GM20000 (cell line): Measurements from ENCODE around the gene NRARP.

Experiments used
- DNase-seq: peaks from one replicate; pipeline ENCODE4 v3.0.0; 2012; ENCODE audit warnings: low spot score
- TF ChIP-seq, protein P1 (sequence below): IDR thresholded peaks from 2 replicates; pipeline ENCODE4 v1.5.1; 2012; ENCODE audit warnings: mild to moderate bottlenecking, control low read depth; ENCODE audit errors: extremely low read depth, missing control alignments

Gene NRARP

DNA sequence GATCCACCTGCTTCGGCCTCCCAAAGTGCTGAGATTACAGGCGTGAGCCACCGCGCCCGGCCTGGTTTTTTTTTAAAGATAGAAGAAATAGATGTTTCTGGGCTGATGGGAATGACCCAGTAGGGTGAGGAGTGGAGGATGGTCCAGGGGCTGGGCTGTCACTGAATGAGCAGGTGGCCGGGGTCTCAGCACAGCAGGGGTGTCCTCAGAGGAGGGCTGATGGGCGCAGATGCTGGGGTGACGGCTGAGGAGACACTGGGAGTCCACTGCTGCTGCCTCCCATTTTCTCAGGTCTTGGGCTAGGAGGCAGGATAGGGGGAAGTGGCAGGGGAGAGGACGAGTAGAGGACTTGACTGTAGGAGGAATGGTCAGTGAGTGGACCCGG lies 26.9 kb downstream of the NRARP start:
- no peak for DNase-seq
- TF ChIP-seq, protein P1, sequence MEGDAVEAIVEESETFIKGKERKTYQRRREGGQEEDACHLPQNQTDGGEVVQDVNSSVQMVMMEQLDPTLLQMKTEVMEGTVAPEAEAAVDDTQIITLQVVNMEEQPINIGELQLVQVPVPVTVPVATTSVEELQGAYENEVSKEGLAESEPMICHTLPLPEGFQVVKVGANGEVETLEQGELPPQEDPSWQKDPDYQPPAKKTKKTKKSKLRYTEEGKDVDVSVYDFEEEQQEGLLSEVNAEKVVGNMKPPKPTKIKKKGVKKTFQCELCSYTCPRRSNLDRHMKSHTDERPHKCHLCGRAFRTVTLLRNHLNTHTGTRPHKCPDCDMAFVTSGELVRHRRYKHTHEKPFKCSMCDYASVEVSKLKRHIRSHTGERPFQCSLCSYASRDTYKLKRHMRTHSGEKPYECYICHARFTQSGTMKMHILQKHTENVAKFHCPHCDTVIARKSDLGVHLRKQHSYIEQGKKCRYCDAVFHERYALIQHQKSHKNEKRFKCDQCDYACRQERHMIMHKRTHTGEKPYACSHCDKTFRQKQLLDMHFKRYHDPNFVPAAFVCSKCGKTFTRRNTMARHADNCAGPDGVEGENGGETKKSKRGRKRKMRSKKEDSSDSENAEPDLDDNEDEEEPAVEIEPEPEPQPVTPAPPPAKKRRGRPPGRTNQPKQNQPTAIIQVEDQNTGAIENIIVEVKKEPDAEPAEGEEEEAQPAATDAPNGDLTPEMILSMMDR = no peak

DNA sequence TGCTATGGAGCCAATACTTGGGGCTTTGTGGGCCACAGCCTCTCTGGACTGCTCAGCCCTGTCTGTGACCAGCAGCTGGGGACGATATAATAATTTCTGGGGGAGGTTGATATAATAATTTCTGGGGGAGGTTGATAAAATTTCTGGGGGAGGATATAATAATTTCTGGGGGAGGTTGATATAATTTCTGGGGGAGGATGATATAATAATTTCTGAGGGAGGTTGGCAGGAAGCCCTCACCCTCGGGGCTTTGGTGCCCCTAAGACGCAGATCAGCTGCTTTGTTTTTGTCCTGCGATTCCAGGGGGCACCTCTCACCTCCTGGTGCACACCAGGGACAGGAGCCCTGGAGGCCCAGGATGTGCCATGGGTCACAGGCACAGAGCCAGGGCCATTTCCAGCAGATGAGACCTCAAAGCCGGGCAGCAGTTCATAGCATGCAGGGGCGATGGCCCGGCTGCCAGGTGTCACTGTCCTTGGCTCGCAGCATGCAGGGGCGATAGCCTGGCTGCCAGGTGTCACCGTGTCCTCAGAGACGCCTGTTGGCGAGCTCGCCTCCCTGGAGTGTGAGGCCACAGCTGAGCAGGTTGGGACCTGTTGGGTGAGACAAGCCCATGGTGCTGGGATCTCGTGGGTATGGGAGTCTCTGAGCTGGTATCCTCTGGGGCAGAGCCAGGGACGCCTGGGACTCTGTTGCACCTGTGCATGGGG lies 28.3 kb downstream of the NRARP start:
- no peak for DNase-seq
- TF ChIP-seq, protein P1 = no peak

DNA sequence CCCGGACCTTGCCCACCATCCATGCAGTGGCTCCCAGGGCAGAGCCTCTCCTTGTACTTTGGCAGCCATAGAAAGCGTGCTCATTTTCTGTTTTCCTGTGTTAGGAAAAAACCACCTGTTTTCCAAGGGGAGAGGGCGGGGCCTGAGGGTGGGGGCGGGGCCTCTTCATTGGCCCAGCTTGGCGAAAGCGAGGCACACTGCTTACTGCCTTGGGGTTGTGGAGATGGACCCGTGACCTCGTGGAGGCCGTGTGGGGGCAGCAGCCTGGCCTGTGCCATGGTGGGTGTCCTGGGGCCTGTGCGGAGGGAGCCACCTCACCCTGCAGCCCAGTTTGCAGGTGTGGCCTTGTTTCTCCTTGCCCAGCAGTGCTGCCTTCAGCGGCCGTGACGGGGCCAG lies 29.0 kb downstream of the NRARP start:
- TF ChIP-seq, protein P1 = no peak
- no peak for DNase-seq

DNA sequence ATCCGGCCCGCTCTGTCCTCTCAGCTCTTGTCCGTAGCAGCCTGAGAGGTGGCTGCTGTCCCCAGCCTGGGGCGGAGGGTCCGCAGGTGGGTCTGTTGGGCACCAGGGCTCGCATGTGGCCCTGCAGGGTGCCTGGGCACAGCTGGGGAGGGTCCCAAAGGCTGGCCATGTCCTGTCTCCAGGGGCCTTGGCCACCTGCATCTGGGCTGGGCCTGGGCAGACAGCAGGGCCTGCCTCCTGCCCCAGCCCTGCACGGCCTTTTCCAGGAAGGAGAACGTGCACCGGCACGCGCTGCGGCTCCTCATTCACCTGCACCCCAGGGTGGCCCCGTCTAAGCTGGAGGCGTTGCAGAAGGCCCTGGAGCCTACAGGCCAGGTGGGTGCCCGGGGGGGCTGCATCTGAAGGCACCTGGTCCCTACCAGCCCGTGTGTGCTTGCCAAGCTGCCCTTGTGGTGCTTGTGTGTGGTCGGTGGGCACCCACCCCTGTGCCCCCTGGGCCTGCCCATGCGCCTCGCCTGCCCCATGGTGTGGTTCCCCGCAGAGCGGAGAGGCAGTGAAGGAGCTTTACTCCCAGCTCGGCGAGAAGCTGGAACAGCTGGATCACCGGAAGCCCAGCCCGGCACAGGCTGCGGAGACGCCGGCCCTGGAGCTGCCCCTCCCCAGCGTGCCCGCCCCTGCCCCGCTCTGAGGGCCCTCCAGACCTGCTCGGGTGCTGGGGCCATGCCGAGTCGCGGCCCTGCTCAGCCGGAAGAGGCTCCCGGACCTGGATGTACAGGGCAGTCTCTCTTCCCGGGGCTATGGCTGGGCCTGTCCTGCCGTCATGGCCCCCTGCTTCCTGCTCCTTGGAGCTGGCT lies 29.6 kb downstream of the NRARP start:
- TF ChIP-seq, protein P1 = no peak
- DNase-seq = no peak

DNA sequence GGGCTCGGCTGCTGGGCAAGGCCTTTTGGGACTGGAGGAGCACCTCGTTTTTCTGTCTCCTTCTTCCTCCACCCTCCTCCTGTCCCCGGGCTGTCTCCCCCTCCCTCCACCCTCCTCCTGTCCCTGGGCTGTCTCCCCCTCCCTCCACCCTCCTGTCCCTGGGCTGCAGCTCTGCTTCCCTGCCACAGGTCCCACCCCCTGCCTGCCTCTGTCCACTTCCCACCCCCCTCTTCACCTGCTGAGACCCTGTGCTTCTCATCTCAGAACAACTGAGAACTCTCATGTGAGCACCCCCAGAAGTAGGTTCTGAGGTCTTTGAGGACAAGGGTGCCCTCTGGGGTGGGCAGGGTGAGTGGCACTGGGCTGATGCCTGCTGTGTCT lies 30.4 kb downstream of the NRARP start:
- DNase-seq = no peak
- TF ChIP-seq, protein P1 = no peak

DNA sequence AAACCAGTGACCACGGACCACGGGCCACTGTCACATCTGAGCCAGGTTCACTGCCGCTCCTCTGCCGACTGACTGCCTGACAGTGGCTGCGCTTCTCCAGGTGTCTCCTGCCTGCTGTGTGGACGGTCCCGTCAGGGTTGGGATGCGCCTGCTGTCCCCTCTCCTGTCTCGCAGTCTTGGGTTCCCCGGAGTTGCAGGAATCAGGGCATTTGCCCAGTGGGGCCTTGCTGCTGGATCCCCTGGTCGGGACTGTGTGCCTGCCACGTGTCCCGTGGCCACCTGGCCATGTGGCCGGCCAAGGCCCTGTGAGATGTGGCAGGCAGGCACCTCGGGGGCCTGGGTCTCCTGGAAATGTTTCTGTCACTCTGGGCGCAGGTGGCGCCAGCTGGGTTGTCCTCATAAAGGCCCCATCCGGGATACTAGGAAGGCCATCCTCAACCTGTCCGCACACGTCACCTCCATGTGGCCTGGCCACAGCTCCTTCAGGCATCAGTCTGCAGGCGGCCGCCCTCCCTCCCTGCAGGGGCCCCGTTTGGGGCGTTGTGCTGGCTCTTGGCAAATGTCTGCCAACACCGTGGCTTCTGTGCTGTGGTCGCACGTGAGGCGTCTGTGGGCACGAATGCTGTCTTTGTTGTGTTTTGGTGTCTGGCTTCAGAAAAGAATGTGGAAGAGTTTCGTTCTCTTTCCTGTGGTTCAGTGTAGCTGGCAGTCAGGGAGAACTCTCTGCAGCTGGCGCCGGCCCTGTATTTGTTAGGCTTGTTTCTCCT lies 31.0 kb downstream of the NRARP start:
- no peak for DNase-seq

More for the DNA sequence above, 31.0 kb downstream of the NRARP start:
- TF ChIP-seq, protein P1 = no peak
